GM06990 (cell line): ENCODE data around the gene RNGTT.
"Not testable (repeated sequence)": the region's sequence is repeated elsewhere in the genome, so short reads cannot be mapped to it uniquely, and the experiment has no call there.

Source experiments
- DNase-seq: peaks from one replicate; pipeline ENCODE4 v3.0.0-alpha.2; 2011; ENCODE audit not compliant: insufficient read length; ENCODE audit errors: extremely low read depth
- H3K27me3 ChIP-seq: replicated peaks from 2 replicates; pipeline ENCODE4 v1.6.0; 2011; ENCODE audit warnings: low read length; ENCODE audit not compliant: control insufficient read depth, insufficient read depth
- H3K36me3 ChIP-seq: 2 replicates; pipeline ENCODE4 v1.5.1; 2011; ENCODE audit warnings: low read length; ENCODE audit not compliant: control insufficient read depth, insufficient read depth
- H3K4me3 ChIP-seq: replicated peaks from 2 replicates; pipeline ENCODE4 v1.5.1; 2011; ENCODE audit warnings: low read depth, mild to moderate bottlenecking, control low read depth, low read length
- CTCF ChIP-seq: IDR thresholded peaks from 2 replicates; pipeline ENCODE4 v1.5.1; 2011; ENCODE audit warnings: low read length, control low read depth, mild to moderate bottlenecking, inconsistent platforms; ENCODE audit not compliant: insufficient read depth, poor library complexity, severe bottlenecking

The RNGTT gene

GRCh38 chr6:88839280-88839679 is 124.1 kb downstream of the RNGTT start:
- no peaks in the 10 kb centered on the region for H3K27me3 ChIP-seq
- no peak overlapping the region for H3K4me3 ChIP-seq
- no peaks in the 10 kb centered on the region; the same call in 1 of the 2 replicates for H3K36me3 ChIP-seq
- TF ChIP-seq CTCF = no peak
- DNase-seq = no peak

GRCh38 chr6:88835210-88835609 is 128.2 kb downstream of the RNGTT start:
- H3K27me3 ChIP-seq = no peaks in the 10 kb centered on the region
- TF ChIP-seq CTCF = no peak
- no peak for DNase-seq
- H3K4me3 ChIP-seq = no peak overlapping the region
- H3K36me3 ChIP-seq = no peaks in the 10 kb centered on the region

- H3K4me3 ChIP-seq, H3K27me3 ChIP-seq, H3K36me3 ChIP-seq: not testable (repeated sequence)
Observed at GRCh38 chr6:88833071-88833470, 130.3 kb downstream of the RNGTT start.

GRCh38 chr6:88827599-88827998 is 135.8 kb downstream of the RNGTT start:
- not testable (repeated sequence) for H3K36me3 ChIP-seq, H3K4me3 ChIP-seq, H3K27me3 ChIP-seq, DNase-seq

More at GRCh38 chr6:88833071-88833470, 130.3 kb downstream of the RNGTT start:
- not testable (repeated sequence) for DNase-seq

GRCh38 chr6:88825856-88826255 is 137.6 kb downstream of the RNGTT start:
- H3K36me3 ChIP-seq = no peaks in the 10 kb centered on the region; the same call in none of the 2 replicates
- no peaks in the 10 kb centered on the region for H3K27me3 ChIP-seq
- no peak for TF ChIP-seq CTCF
- no peak for DNase-seq
- no peak overlapping the region for H3K4me3 ChIP-seq

- Histone ChIP-seq H3K4me3 (no peak overlapping the region), H3K27me3 (no peaks in the 10 kb centered on the region), H3K36me3 (no peaks in the 10 kb centered on the region; the same call in none of the 2 replicates)
- TF ChIP-seq CTCF = no peak
- DNase-seq = no peak
Observed at GRCh38 chr6:88823998-88824397, 139.4 kb downstream of the RNGTT start.

- no peak overlapping the region for H3K4me3 ChIP-seq
- no peaks in the 10 kb centered on the region for H3K36me3 ChIP-seq
- no peaks in the 10 kb centered on the region for H3K27me3 ChIP-seq
- DNase-seq = no peak
- TF ChIP-seq CTCF = no peak
Observed at GRCh38 chr6:88815491-88815890, 147.9 kb downstream of the RNGTT start.
